DMS79 (cell line): ENCODE results near the gene EBF3.

Experiments
- DNase-seq: peaks from one replicate; lab custom pipeline; 2025; lab: John Stamatoyannopoulos, UW

EBF3 gene

GRCh38 chr10:129792864-129793263 lies 171.2 kb downstream of the EBF3 start:
- DNase-seq, result no peak

GRCh38 chr10:129792141-129792540 lies 171.9 kb downstream of the EBF3 start:
- DNase-seq, result no peak

- DNase-seq, result no peak
These were observed 173.2 kb downstream of the EBF3 start for GRCh38 chr10:129790715-129791446.

DNA sequence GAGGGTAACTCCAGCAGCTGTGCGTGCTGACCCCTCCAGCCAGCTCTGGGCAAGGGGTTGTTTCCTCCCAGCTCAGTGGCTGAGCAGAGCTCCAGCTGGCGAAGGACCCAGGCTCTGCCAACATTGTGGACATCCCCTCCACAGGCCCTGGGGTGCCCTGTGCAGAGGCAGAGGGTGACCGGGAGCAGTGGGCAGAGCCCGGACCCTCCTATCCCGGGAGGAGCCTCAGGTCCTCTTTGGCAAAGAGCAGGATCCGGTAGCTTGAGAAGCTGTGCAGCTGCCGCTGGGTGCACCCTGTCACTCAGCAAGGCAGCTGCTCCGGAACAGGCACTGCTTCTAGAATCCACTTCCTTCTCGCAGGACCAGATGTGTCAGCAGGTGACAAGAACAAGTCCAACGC lies 175.9 kb downstream of the EBF3 start:
- no peak for DNase-seq

DNA sequence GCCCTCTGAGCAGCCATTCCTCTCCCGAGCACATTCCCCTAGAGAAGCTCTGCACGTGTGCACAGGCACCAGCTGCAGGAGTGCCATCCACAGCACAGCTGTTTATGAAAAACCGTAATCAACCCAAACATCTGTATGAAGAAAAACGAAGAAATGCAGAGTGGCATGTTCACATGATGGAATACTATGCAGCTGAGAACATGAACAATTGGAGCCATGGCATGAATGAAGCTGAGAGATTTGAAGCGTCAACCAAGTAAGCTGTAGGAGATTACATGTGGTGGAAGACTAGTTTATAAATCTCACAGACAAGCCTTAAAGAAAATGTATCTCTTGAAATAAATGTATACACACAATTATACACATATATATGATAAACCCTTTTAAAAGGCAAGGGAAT lies 176.5 kb downstream of the EBF3 start:
- DNase-seq, result no peak

- no peak for DNase-seq
These were observed 177.9 kb downstream of the EBF3 start for GRCh38 chr10:129786216-129786615.

- DNase-seq, result no peak
These were observed 178.5 kb downstream of the EBF3 start for GRCh38 chr10:129785536-129785981.
